Epithelial cell of proximal tubule (primary cell): ENCODE data around the gene BPIFB6. TPM values are rescaled to one million over a fixed set of nuclear protein-coding genes. Genes with fewer than 3 reads are reported as not detected.

Experiments
- DNase-seq: peaks from one replicate; pipeline ENCODE4 v3.0.0-alpha.2; 2011; ENCODE audit warnings: low read depth
- H3K4me3 ChIP-seq: 2 replicates; pipeline ENCODE4 v1.5.1; 2011; ENCODE audit warnings: low read depth, mild to moderate bottlenecking, low read length
- CTCF ChIP-seq: conservative IDR thresholded peaks from 2 replicates; pipeline ENCODE4 v1.5.1; 2012; ENCODE audit warnings: low read depth, mild to moderate bottlenecking, low read length
- total RNA-seq: library from RNA; depleted of rRNA; stranded (reverse); fragments of >200 nt; gene quantifications from 2 replicates; pipeline ENCODE4 v1.2.3, GENCODE V29; 2015

Gene BPIFB6
- total RNA-seq, 1 donor from 2014 or later = not detected

GRCh38 chr20:33059136-33059535 is 27.7 kb downstream of the BPIFB6 start:
- DNase-seq = no peak
- no peak for TF ChIP-seq CTCF
- no peak overlapping the region for H3K4me3 ChIP-seq

GRCh38 chr20:33059741-33060390 is 28.4 kb downstream of the BPIFB6 start:
- no peak for TF ChIP-seq CTCF
- DNase-seq = no peak
- no peak overlapping the region for H3K4me3 ChIP-seq

GRCh38 chr20:33061658-33062028 is 30.2 kb downstream of the BPIFB6 start:
- no peak for TF ChIP-seq CTCF
- no peak for DNase-seq
- H3K4me3 ChIP-seq = no peak overlapping the region

- DNase-seq = no peak
- TF ChIP-seq CTCF = no peak
- H3K4me3 ChIP-seq = no peak overlapping the region
Observed at GRCh38 chr20:33062105-33062824, 30.8 kb downstream of the BPIFB6 start.

GRCh38 chr20:33062825-33063149 is 31.3 kb downstream of the BPIFB6 start:
- H3K4me3 ChIP-seq = no peak overlapping the region
- TF ChIP-seq CTCF = no peak
- no peak for DNase-seq

GRCh38 chr20:33063271-33063670 is 31.8 kb downstream of the BPIFB6 start:
- no peak overlapping the region for H3K4me3 ChIP-seq
- DNase-seq = no peak
- TF ChIP-seq CTCF = no peak
